Left lung (tissue), 10 donors: ENCODE measurements around the gene DHX38. TPM values are rescaled to one million over a fixed set of nuclear protein-coding genes. Genes with fewer than 3 reads are reported as not detected.

Experiments
- ATAC-seq: fragments of 200-7000 bp; cut with Tn5 transposase; one replicate; pipeline ENCODE4 v1.9.1; 2020; ENCODE audit warnings: moderate library complexity
- DNase-seq, 4 donors: peaks; one replicate each; pipeline ENCODE4 v3.0.0-alpha.2; 2013 to 2020
- H3K27ac ChIP-seq, 2 donors: fragments of 200-600 bp; sonication (generic) in 1 of 2; one replicate each; pipeline versions ENCODE4 v1.5.0 to v1.8.0; 2020 to 2021
- H3K27me3 ChIP-seq, 2 donors: fragments of 200-600 bp; sonication (generic) in 1 of 2; one replicate each; pipeline versions ENCODE4 v1.5.0 to v1.8.0; 2020 to 2021
- H3K36me3 ChIP-seq, 2 donors: fragments of 200-600 bp; sonication (generic) in 1 of 2; one replicate each; pipeline versions ENCODE4 v1.5.0 to v1.8.0; 2020 to 2021
- H3K4me1 ChIP-seq, 2 donors: fragments of 200-600 bp; one replicate each; pipeline ENCODE4 v1.8.0; 2021
- H3K4me3 ChIP-seq, 2 donors: fragments of 200-600 bp; sonication (generic) in 1 of 2; one replicate each; pipeline versions ENCODE4 v1.5.0 to v1.8.0; 2020 to 2021; ENCODE audit warnings: mild to moderate bottlenecking in 1 of 2
- H3K9me3 ChIP-seq, 2 donors: fragments of 200-600 bp; sonication (generic) in 1 of 2; one replicate each; pipeline versions ENCODE4 v1.5.0 to v1.8.0; 2020 to 2021
- CTCF ChIP-seq, 2 donors: fragments of 200-600 bp; sonication (generic) in 1 of 2; IDR thresholded peaks; one replicate each; pipeline versions ENCODE4 v1.5.0 to v1.8.0; 2021; ENCODE audit warnings: antibody characterized with exemption in 2 of 2
- intact Hi-C, 2 donors: fragments of 100-400 bp; cut with DNase I; formaldehyde crosslinking; loops; one replicate each; pipeline versions ENCODE4 v1.11.2 to v1.14.2; 2022
- polyA plus RNA-seq, 6 donors: library from polyadenylated mRNA; unstranded; fragments of 120-200 nt; gene quantifications; one replicate each; pipeline ENCODE4 v1.2.1, GENCODE V29; 2013; ENCODE audit not compliant: insufficient read length in 6 of 6
- total RNA-seq, 2 donors: library from RNA; stranded (reverse); fragmentation: NEBNext Ultra II Directional; extraction: Animal tissue kit (Norgen Biotek cat#: 25700); gene quantifications; one replicate each; pipeline ENCODE4 v1.2.1, GENCODE V29; 2021
- donor health status: DM: no; HTN: yes; CAD: no.
- donor health status: DM: no; HTN: no; CAD: no.

DHX38 gene
- total and polyA plus RNA-seq, 8 donors: 41.5 to 81.6 (median 75.4) TPM

- no peak for TF ChIP-seq CTCF (IDR thresholded peaks at IDR 0.05)
- no peak overlapping the region for H3K27ac ChIP-seq
- H3K4me3 ChIP-seq: no peak overlapping the region
- no peaks in the 10 kb centered on the region for H3K27me3 ChIP-seq
- DNase-seq (no peak), ATAC-seq (no peak)
- H3K9me3 ChIP-seq: peaks cover 0 to 4% of the 10 kb centered on the region in 2 donors
- intact Hi-C loops: no loop called here
- no peaks in the 10 kb centered on the region for H3K36me3 ChIP-seq
- no peaks in the 10 kb centered on the region for H3K4me1 ChIP-seq
These were observed 56.2 kb downstream of the DHX38 start for GRCh38 chr16:72149676-72150464.

- no peaks in the 10 kb centered on the region for H3K27me3 ChIP-seq
- H3K9me3 ChIP-seq: no peaks in the 10 kb centered on the region
- peak in 2 of 4 donors; percentile 25 for DNase-seq
- intact Hi-C loops: no loop called here
- H3K4me1 ChIP-seq: no peaks in the 10 kb centered on the region
- no peaks in the 10 kb centered on the region for H3K36me3 ChIP-seq
- no peak overlapping the region for H3K27ac ChIP-seq
- TF ChIP-seq CTCF (IDR thresholded peaks at IDR 0.05): no peak
- no peak overlapping the region for H3K4me3 ChIP-seq
- ATAC-seq: no peak
These were observed 65.7 kb downstream of the DHX38 start for GRCh38 chr16:72159386-72159785.

GRCh38 chr16:72159801-72160200, 66.2 kb downstream of the DHX38 start:
- ATAC-seq (no peak), DNase-seq (no peak)
- Histone ChIP-seq H3K4me3 (no peak overlapping the region), H3K27ac (no peak overlapping the region), H3K27me3 (no peaks in the 10 kb centered on the region), H3K9me3 (no peaks in the 10 kb centered on the region), H3K36me3 (no peaks in the 10 kb centered on the region), H3K4me1 (no peaks in the 10 kb centered on the region)
- intact Hi-C loops: no loop called here
- TF ChIP-seq CTCF (IDR thresholded peaks at IDR 0.05): no peak

- Histone ChIP-seq H3K36me3 (no peaks in the 10 kb centered on the region), H3K4me1 (no peaks in the 10 kb centered on the region), H3K9me3 (peaks cover 0 to 7% of the 10 kb centered on the region in 2 donors), H3K27me3 (no peaks in the 10 kb centered on the region), H3K27ac (no peak overlapping the region), H3K4me3 (no peak overlapping the region)
- ATAC-seq (no peak), DNase-seq (no peak)
- TF ChIP-seq CTCF (IDR thresholded peaks at IDR 0.05): no peak
- intact Hi-C loops: no loop called here
These were observed 68.6 kb downstream of the DHX38 start for GRCh38 chr16:72162105-72162692.

Other genes with a start within 250 kb of the DHX38 start
- 10 to 100 TPM; 22.8 to 24.3 TPM for gene ATXN1L, start 247.9 kb upstream of the DHX38 start, total RNA-seq
- gene ATXN1L, start 247.9 kb upstream of the DHX38 start, polyA plus RNA-seq: 10 to 100 TPM; 28.6 to 32.9 (median 30.3) TPM
- gene ZNF821, start 209.7 kb upstream of the DHX38 start, total RNA-seq: 1 to 10 TPM; 5.3 to 6.6 TPM
- gene ZNF821, start 209.7 kb upstream of the DHX38 start, polyA plus RNA-seq: 10 to 100 TPM; 20.2 to 24.7 (median 21.9) TPM
- gene IST1, start 198.3 kb upstream of the DHX38 start, total RNA-seq: 100 to 1,000 TPM; 156 to 175 TPM
- gene IST1, start 198.3 kb upstream of the DHX38 start, polyA plus RNA-seq: 100 to 1,000 TPM; 285 to 360 (median 308) TPM
- under 1 TPM; 0.05 to 0.17 TPM for gene PKD1L3, start 93.4 kb upstream of the DHX38 start, total RNA-seq
- gene PKD1L3, start 93.4 kb upstream of the DHX38 start, polyA plus RNA-seq: under 1 TPM; 0.11 to 0.28 (median 0.19) TPM
- gene DHODH, start 85.1 kb upstream of the DHX38 start, total RNA-seq: 10 to 100 TPM in 1 of 2 donors, 1 to 10 TPM in 1; 5.4 to 13.2 TPM
- gene DHODH, start 85.1 kb upstream of the DHX38 start, polyA plus RNA-seq: 10 to 100 TPM; 16.1 to 19.9 (median 17.8) TPM
- gene HP, start 39.3 kb upstream of the DHX38 start, total RNA-seq: 100 to 1,000 TPM in 1 of 2 donors, 1 to 10 TPM in 1; 7.8 to 127 TPM
- 1 to 10 TPM in 3 of 6 donors, under 1 TPM in 3; 0.46 to 1.8 (median 1.1) TPM for gene HP, start 39.3 kb upstream of the DHX38 start, polyA plus RNA-seq
- under 1 TPM in 1 of 2 donors, not detected in 1; 0.29 TPM for gene HPR, start 30.6 kb upstream of the DHX38 start, total RNA-seq
- under 1 TPM in 5 of 6 donors, not detected in 1; 0.20 to 0.66 (median 0.36) TPM for gene HPR, start 30.6 kb upstream of the DHX38 start, polyA plus RNA-seq
- gene TXNL4B, start 227 bp upstream of the DHX38 start, total RNA-seq: 10 to 100 TPM in 1 of 2 donors, 1 to 10 TPM in 1; 9.8 to 11.7 TPM
- 10 to 100 TPM; 16.9 to 22.9 (median 20.3) TPM for gene TXNL4B, start 227 bp upstream of the DHX38 start, polyA plus RNA-seq
- gene PMFBP1, start 78.3 kb downstream of the DHX38 start, total RNA-seq: under 1 TPM; 0.47 to 0.67 TPM
- gene PMFBP1, start 78.3 kb downstream of the DHX38 start, polyA plus RNA-seq: 1 to 10 TPM; 3.0 to 6.5 (median 5.4) TPM